Jurkat, Clone E6-1 (cell line): ENCODE measurements around the gene CFAP68.
"Not testable (repeated sequence)": the region's sequence is repeated elsewhere in the genome, so short reads cannot be mapped to it uniquely, and the experiment has no call there.

Experiments used
- DNase-seq: peaks from one replicate; pipeline ENCODE4 v3.0.0-alpha.2; 2011; ENCODE audit warnings: low read depth, low spot score
- H3K4me3 ChIP-seq: 2 replicates; pipeline ENCODE4 v1.5.1; 2011; ENCODE audit warnings: mild to moderate bottlenecking, low read length, control low read depth, moderate library complexity

CFAP68 gene

GRCh38 chr11:111913031-111913861, 33.9 kb downstream of the CFAP68 start:
- H3K4me3 ChIP-seq = no peak overlapping the region
- DNase-seq = no peak

GRCh38 chr11:111913997-111914396, 34.7 kb downstream of the CFAP68 start:
- no peak overlapping the region for H3K4me3 ChIP-seq
- DNase-seq = no peak

GRCh38 chr11:111916768-111917167, 37.4 kb downstream of the CFAP68 start:
- DNase-seq = no peak
- no peak overlapping the region for H3K4me3 ChIP-seq

- H3K4me3 ChIP-seq = no peak overlapping the region
- no peak for DNase-seq
These were observed 38.0 kb downstream of the CFAP68 start for GRCh38 chr11:111917312-111917711.

- no peak overlapping the region for H3K4me3 ChIP-seq
- no peak for DNase-seq
These were observed 38.4 kb downstream of the CFAP68 start for GRCh38 chr11:111917788-111918187.

GRCh38 chr11:111918390-111919256, 39.3 kb downstream of the CFAP68 start, which contains the start of gene C11orf52:
Gene C11orf52, plus strand, starts transcription at chr11:111918913. Its CDS starts 60 bp downstream, at chr11:111918973.
- H3K4me3 ChIP-seq = no peak within 1 kb of the TSS
- DNase-seq = no peak

- no peak overlapping the region for H3K4me3 ChIP-seq
- DNase-seq = no peak
These were observed 41.6 kb downstream of the CFAP68 start for GRCh38 chr11:111920908-111921307.

- no peak overlapping the region for H3K4me3 ChIP-seq
- DNase-seq = no peak
These were observed 42.3 kb downstream of the CFAP68 start for GRCh38 chr11:111921541-111922230.

GRCh38 chr11:111922803-111923202, 43.5 kb downstream of the CFAP68 start:
- DNase-seq = no peak

GRCh38 chr11:111923351-111923788, 44.0 kb downstream of the CFAP68 start:
- no peak for DNase-seq
- H3K4me3 ChIP-seq = no peak overlapping the region

More at GRCh38 chr11:111922803-111923202, 43.5 kb downstream of the CFAP68 start:
- no peak overlapping the region for H3K4me3 ChIP-seq

GRCh38 chr11:111923951-111924350, 44.6 kb downstream of the CFAP68 start:
- no peak for DNase-seq
- no peak overlapping the region for H3K4me3 ChIP-seq

GRCh38 chr11:111925953-111926352, 46.6 kb downstream of the CFAP68 start:
- DNase-seq = no peak
- peak overlapping the region; percentile 55 for H3K4me3 ChIP-seq

- DNase-seq = peak; percentile 94
- peak overlapping the region; percentile 72 for H3K4me3 ChIP-seq
These were observed 47.4 kb downstream of the CFAP68 start for GRCh38 chr11:111926505-111927391.

GRCh38 chr11:111930472-111930871, 51.1 kb downstream of the CFAP68 start:
- DNase-seq = no peak
- no peak overlapping the region for H3K4me3 ChIP-seq

GRCh38 chr11:111932611-111932950, 53.2 kb downstream of the CFAP68 start:
- no peak overlapping the region for H3K4me3 ChIP-seq
- no peak for DNase-seq

- H3K4me3 ChIP-seq, DNase-seq: not testable (repeated sequence)
These were observed 53.8 kb downstream of the CFAP68 start for GRCh38 chr11:111933176-111933575.

GRCh38 chr11:111933872-111934271, 54.5 kb downstream of the CFAP68 start:
- no peak overlapping the region for H3K4me3 ChIP-seq
- no peak for DNase-seq

- no peak overlapping the region for H3K4me3 ChIP-seq
- DNase-seq = no peak
These were observed 55.0 kb downstream of the CFAP68 start for GRCh38 chr11:111934306-111934705.
